Fibroblast of the aortic adventitia (primary cell): ENCODE data around the gene RIC8A. TPM values are rescaled to one million over a fixed set of nuclear protein-coding genes. Genes with fewer than 3 reads are reported as not detected.

Experiments
- DNase-seq: peaks from one replicate; pipeline ENCODE4 v3.0.0-alpha.2; 2010; ENCODE audit warnings: low read depth
- H3K4me3 ChIP-seq: 2 replicates; pipeline ENCODE4 v1.5.1; 2011; ENCODE audit warnings: low read depth, mild to moderate bottlenecking, control low read depth, low read length, moderate library complexity
- total RNA-seq: library from RNA; depleted of rRNA; stranded (reverse); fragments of >200 nt; gene quantifications from 2 replicates; pipeline ENCODE4 v1.2.3, GENCODE V29; 2012; ENCODE audit warnings: low replicate concordance
- TF ChIP-seq, protein P1 (sequence below): IDR thresholded peaks from 2 replicates; pipeline ENCODE4 v1.5.1; 2011; ENCODE audit warnings: mild to moderate bottlenecking, low read length, control low read depth, inconsistent platforms; ENCODE audit not compliant: insufficient read depth

Gene RIC8A
- total RNA-seq, 1 donor, result 148 TPM

DNA sequence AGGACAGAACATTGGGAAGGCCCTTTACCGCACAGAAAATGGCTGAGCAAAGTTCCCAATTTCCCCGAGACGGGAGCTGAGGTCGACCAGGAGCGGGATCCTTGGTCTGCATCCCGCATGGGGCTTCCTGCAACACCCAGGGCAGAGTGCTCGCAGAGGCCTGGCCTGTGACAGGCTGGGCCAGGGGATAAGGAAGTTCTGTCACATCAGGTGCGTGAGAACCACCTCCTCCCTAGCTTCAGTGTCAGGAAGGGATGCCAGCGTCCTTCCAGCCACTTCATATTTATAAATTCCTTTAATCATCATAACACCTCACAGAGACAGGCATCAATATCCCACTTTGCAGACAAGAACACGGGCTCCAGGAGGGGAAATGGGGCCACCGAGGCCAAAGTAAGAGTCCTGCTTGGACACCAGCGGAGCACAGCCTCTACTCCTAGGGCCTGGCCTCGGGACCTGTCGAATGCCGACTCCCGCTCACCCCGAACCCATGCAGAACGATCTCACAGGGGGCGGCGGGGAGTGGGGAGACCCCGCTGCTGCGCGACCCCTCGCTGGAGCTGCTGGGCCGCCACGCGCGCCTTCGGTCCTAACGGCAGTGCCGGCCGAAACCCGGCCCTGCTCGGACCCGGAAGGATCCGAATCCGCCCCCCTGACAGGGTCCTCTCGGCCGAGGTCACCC, 841 bp upstream of the RIC8A start:
- peak overlapping the region; percentile 80 for H3K4me3 ChIP-seq
- TF ChIP-seq, protein P1, sequence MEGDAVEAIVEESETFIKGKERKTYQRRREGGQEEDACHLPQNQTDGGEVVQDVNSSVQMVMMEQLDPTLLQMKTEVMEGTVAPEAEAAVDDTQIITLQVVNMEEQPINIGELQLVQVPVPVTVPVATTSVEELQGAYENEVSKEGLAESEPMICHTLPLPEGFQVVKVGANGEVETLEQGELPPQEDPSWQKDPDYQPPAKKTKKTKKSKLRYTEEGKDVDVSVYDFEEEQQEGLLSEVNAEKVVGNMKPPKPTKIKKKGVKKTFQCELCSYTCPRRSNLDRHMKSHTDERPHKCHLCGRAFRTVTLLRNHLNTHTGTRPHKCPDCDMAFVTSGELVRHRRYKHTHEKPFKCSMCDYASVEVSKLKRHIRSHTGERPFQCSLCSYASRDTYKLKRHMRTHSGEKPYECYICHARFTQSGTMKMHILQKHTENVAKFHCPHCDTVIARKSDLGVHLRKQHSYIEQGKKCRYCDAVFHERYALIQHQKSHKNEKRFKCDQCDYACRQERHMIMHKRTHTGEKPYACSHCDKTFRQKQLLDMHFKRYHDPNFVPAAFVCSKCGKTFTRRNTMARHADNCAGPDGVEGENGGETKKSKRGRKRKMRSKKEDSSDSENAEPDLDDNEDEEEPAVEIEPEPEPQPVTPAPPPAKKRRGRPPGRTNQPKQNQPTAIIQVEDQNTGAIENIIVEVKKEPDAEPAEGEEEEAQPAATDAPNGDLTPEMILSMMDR, result no peak
- peak; percentile 22 for DNase-seq

DNA sequence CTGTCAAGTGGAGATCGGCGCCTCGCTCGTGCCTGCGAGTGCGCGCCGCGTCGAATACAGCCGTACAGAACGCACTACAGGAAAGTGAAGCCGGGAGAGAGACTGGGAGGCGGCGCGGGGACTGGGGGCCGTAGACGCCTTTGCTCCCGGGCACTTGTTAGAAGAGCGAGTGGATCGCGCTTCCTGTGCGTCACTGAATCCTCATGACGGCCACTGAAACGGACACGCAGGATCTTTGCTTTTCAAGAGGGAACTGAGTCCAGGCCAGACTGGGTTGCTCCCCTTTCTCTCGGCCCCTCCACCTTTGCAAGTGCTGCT, 314 bp downstream of the RIC8A start:
- peak overlapping the region; percentile 80 for H3K4me3 ChIP-seq
- peak; percentile 69 for DNase-seq
- TF ChIP-seq, protein P1, result no peak

DNA sequence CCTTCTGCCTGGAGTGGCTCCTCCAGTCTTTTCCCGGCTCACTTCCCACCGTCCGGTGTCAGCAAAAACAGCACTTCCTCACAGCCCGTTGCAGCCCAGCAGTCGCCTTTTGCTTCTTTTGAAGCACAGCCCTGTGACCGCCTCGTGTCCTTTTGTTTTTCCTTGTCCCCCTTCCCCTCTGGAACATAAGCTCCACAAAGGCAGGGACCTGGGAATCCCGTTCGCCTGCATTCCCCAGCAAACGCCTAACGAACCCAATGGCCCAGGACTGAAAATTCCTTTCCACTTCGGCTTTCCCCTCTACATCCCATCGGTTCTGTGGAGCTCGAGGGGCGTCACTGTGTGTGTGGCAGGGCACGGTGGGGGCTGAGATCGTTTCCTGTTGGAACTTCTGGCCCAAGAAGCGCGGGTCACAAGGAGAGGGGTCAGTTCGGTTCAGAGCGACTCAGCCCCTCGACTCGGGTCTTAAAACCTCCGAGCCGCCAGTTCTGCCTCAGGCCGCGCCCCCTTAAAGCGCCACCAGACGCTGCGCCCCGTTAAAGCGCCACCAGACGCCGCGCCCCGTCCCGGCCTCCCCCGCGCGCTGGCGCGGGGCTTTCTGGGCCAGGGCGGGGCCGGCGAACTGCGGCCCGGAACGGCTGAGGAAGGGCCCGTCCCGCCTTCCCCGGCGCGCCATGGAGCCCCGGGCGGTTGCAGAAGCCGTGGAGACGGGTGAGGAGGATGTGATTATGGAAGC, 841 bp downstream of the RIC8A start:
- peak overlapping the region; percentile 80 for H3K4me3 ChIP-seq
- TF ChIP-seq, protein P1, result no peak
- peak; percentile 58 for DNase-seq

DNA sequence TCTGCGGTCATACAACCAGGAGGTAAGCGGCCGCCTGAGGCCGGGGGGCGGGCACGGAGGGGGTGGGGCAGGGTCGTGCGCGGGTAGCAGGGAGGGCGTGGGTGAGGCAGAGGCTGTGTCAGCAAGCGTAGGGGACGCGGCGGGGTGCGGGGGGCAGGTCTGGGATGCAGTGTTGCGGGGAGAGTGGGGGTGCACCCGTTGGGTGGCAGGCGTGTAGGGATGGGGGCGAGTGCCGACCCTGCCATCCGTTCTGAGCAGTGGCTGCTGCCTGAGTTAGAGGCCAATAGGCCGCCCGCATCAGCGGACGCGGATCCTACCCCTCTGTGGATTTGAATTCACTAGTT, 1.4 kb downstream of the RIC8A start:
- TF ChIP-seq, protein P1, result no peak
- DNase-seq, result no peak
- peak overlapping the region; percentile 80 for H3K4me3 ChIP-seq

DNA sequence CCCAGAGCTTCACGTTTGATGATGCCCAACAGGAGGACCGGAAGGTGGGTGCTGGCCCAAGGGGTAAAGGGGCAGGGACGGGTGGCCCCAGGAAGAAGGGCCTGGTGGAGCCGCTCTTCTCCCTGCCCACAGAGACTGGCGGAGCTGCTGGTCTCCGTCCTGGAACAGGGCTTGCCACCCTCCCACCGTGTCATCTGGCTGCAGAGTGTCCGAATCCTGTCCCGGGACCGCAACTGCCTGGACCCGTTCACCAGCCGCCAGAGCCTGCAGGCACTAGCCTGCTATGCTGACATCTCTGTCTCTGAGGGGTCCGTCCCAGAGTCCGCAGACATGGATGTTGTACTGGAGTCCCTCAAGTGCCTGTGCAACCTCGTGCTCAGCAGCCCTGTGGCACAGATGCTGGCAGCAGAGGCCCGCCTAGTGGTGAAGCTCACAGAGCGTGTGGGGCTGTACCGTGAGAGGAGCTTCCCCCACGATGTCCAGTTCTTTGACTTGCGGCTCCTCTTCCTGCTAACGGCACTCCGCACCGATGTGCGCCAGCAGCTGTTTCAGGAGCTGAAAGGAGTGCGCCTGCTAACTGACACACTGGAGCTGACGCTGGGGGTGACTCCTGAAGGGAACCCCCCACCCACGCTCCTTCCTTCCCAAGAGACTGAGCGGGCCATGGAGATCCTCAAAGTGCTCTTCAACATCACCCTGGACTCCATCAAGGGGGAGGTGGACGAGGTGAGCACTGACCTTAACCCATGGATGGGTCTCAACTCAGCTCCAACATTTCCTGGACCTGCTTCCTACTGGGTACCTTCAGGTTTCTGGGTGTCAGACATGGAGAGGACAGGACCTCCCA, 2.0 kb downstream of the RIC8A start:
- peak overlapping the region; percentile 80 for H3K4me3 ChIP-seq
- TF ChIP-seq, protein P1, result no peak
- DNase-seq, result no peak

DNA sequence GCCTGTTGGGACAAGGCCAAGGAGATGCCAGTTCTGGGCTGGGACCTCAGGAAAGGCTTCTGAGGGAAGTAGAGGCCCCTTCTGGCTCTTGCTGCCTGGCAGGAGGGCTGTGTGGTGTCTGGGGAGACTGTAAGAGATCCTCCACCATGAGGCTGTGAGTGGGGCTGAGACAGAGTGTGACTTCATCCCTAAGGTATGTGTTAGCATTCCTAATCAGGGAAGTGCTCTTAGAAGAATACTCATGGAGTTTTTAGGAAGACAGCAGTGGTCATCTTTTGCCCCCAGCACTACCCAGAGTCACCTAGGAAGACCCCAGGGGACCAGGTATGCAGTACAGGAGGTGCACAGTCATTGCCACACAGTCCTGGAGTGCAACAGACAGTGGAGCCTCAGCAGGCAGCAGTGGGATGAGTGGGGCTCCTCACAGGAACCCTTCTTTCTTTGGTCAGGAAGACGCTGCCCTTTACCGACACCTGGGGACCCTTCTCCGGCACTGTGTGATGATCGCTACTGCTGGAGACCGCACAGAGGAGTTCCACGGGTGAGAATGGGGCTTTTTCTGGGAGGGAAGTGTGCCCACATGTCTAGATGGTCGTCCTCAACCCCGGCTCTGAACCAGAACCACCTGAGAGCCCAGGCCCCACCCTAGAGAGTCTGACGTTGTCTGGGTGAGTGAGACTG, 2.8 kb downstream of the RIC8A start:
- DNase-seq, result peak; percentile 72

More for the DNA sequence above, 2.8 kb downstream of the RIC8A start:
- TF ChIP-seq, protein P1, result no peak
- H3K4me3 ChIP-seq, result peak overlapping the region; percentile 80
